GM19240 (cell line): ENCODE data around the gene EID3.
"Not testable (repeated sequence)": the region's sequence is repeated elsewhere in the genome, so short reads cannot be mapped to it uniquely, and the experiment has no call there.

ENCODE experiments used
- DNase-seq: peaks from one replicate; pipeline ENCODE4 v3.0.0; 2011; ENCODE audit warnings: low spot score; ENCODE audit not compliant: insufficient read length

Gene EID3

GRCh38 chr12:104303538-104304151 is at the start of gene EID3:
Gene EID3 (plus strand): TSS chr12:104303739. CDS start chr12:104303935, 196 bp downstream.
- DNase-seq, result peak; percentile 66

DNA sequence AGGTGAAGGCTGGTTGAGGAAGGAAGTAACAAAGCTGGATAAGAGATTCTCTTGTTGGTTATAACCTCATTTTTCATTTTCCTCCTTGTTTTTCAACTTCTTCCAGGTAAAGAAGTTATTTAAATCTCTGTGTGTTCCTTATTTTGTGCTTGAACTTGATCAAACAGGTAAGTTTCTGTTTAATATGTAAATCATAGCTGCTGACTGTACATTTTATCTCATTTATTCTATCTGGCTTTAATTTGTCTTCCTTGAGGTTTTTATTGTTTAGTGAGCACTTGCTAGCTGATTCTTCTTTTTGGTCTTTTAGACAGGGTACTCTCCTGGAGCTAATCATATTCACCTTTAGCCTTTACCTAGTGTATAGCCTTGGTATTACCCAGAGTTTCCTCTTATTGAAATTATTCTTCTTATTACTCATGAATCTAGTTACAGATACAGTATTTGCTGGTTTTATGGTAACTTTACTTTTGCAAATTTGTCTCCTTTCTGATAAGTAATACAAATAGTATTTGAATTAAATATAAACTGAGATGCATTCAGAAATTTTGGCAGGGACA is 45.5 kb upstream of the EID3 start:
- DNase-seq, result no peak

- no peak for DNase-seq
Observed at GRCh38 chr12:104258476-104259067, 45.0 kb upstream of the EID3 start.

GRCh38 chr12:104263026-104263425 is 40.5 kb upstream of the EID3 start:
- no peak for DNase-seq

- no peak for DNase-seq
Observed at GRCh38 chr12:104263580-104264358, 39.8 kb upstream of the EID3 start.

DNA sequence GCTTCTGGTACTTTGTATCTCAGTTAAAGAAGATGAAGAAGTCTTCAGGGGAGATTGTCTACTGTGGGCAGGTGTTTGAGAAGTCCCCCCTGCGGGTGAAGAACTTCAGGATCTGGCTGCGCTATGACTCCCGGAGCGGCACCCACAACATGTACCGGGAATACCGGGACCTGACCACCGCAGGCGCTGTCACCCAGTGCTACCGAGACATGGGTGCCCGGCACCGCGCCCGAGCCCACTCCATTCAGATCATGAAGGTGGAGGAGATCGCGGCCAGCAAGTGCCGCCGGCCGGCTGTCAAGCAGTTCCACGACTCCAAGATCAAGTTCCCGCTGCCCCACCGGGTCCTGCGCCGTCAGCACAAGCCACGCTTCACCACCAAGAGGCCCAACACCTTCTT is 38.1 kb upstream of the EID3 start:
- DNase-seq, result not testable (repeated sequence)

GRCh38 chr12:104272938-104273337 is 30.6 kb upstream of the EID3 start:
- DNase-seq, result no peak

- no peak for DNase-seq
Observed at GRCh38 chr12:104273503-104273902, 30.0 kb upstream of the EID3 start.

DNA sequence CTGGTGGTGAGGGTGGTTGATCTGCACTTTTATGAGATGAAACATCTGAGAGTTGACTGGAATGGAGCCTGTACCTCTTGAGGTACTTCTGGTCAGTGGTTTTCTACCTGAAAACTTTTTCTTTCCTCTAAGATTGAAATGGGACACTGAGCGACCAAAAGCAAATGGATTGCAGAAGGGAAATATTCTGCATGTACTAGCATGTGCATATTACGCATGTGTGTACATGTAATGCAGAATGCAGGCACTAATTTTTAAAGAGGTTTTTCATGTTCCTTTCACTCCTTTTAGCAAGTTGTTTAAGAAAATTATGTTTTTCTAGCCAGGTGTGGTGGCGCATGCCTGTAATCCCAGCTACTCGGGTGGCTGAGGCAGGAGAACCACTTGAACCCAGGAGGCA is 28.7 kb upstream of the EID3 start:
- no peak for DNase-seq

- no peak for DNase-seq
Observed at GRCh38 chr12:104275689-104276088, 27.9 kb upstream of the EID3 start.

DNA sequence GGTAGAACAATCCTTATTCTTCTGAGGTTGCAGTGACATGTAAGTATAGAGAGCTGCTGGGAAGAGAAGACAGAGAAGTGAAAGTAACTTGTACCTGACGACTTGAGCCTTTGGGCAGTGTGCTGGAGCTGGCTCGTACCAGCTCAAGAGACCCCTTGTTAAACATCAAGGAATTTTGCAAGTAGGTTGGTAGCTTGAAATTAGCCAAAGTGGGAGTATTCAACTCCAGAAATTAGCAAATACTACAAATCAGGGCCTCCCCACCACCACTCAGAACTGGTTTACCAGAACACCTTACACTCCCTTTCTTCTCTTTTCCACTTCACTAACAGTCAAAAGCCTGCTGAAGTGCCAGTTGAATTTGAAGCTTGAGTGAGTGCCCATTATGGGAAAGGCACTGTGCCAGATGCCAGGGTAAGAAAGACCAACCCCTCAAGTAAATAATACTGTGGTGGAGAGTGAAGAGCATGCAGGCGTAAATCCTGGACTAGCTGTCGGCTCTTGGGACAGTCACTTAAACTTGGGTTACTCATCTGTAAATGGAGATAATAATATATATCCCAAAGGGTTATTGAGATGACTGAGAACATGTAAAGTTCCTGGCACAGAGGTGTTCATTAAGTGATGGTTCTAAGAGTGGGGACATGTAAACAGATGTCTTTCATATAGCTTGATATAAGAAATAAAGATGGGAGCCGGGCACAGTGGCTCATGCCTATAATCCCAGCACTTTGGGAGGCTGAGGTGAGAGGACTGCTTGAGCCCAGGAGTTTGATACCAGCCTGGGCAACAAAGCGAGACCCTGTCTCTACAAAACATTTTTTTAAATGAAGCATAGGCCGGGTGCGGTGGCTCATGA is 27.0 kb upstream of the EID3 start:
- no peak for DNase-seq

- DNase-seq, result no peak
Observed at GRCh38 chr12:104279164-104279563, 24.4 kb upstream of the EID3 start.

DNA sequence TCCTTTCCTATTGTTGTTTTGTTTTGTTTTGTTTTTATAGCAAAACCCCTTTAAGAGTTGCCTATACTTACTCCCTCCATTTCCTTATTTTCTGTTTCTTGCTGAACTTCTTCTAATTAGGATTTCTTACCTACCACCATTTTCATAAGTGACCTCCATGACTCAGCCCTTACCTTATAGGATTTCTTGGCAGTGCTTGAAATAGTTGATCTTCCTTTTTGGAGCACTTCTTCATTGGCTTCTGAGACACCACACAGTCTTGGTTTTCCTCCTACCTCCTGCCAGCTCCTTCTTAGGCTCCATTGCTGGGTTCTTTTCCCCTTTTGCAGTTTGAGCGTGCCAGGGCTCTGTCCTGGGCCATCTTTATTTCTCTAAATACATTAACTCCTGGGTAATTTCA is 23.4 kb upstream of the EID3 start:
- DNase-seq, result no peak

DNA sequence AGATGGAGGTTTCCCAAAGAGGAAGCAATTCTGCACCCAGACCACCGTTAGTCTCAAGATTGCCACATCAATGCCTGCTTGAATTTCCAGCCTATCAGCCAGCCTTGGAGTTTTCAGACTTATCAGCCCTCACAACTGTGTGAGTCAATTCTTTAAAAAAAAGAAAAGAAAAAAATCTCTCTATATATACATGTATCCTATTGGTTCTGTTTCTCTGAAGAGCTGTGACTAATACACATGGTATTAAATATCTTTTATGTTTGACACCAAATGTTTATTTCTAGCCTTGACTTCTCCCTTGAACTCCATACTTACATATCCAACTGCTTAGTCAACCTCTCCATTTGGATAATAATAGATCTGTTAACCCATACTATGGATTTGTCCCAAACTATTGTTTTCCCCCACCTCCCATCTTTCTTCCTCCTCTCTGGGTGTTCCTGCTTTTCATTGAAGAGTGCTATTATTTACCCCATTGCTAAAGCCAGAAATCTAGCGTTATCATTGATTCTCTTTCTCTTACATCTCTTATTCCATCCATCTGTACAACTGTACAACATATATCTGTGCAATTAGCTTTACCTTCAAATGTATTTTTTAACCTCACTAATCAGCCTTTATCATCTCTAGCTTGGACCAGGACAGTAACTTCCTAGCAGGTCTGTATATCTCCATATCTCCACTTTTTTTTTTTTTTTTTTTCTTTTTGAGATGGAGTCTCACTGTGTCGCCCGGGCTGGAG is 22.7 kb upstream of the EID3 start:
- DNase-seq, result no peak

- no peak for DNase-seq
Observed at GRCh38 chr12:104281636-104282035, 21.9 kb upstream of the EID3 start.

GRCh38 chr12:104282109-104282508 is 21.4 kb upstream of the EID3 start:
- no peak for DNase-seq

DNA sequence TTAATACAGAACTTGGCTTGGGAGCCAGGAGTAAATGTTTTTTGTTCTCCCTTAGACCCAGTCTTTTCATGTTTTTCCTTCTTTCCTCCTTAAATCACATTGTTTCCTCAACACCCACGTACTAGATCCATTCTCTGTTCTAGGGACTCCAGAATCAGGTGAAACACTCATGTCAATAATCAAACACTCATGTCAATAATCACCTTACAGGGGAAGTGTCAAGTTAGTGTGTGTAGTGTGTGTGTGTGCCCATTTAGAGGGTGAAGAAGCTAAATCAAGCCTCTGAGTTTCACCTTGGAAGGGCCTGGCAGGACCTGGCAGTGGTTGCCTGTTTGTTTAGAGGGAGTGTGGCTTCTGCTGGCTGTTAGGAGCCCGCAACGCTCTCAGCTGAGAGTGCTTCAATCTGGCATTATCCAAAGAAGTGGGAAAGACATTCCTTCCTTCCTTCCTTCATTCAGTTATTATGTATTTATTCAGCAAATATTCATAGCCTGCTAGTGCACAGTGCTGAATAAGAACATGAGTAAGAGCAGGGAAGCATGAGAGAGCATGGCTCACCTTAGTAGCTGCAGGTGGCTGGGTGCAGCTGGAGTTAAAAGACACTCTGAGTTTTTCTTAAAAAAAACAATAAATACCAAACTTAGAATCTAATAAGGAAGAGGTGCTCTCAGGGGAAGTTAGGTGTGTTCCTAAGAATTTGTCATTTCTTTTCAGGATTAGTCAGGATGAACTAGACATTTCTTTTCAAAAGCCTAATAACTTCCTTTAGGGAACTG is 17.6 kb upstream of the EID3 start:
- no peak for DNase-seq

DNA sequence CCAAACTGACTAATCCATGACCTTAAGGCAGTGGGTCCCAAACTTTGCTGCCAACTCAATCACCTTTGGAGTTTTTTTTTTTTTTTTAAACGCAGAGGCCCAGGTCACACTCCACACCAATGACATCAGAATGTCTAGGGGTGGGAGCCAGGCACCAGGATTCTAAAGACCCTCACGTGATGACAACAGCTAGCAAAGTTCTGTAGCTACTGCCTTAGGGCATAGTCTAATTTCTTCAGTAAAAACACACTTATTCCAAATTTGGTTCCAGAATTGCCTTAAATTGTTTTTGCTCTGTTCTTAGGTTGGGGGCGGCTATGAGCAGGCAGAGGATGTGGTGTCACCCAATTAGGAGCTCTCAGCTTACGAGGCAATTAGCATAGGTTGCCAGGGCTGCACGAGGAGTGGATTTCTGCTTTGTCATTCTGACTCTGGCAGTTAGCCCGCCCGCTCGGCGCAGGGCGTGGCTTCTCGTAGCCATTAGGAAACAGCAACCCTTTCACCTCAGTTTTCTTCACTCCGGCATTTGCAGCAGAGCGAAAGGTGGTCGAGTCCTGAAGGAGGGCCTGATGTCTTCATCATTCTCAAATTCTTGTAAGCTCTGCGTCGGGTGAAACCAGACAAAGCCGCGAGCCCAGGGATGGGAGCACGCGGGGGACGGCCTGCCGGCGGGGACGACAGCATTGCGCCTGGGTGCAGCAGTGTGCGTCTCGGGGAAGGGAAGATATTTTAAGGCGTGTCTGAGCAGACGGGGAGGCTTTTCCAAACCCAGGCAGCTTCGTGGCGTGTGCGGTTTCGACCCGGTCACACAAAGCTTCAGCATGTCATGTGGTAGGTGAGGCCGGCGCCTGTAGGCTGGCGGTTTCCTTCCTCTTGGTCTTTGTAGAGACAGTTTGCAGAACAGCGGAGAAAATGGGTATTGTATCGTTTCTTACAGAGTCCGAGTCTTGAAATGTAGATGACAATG is 16.7 kb upstream of the EID3 start:
- peak; percentile 77 for DNase-seq
